Body of pancreas (tissue), 4 donors: ENCODE measurements around the gene SLCO3A1.

Experiments
- CTCF ChIP-seq, 7 experiments: fragments of 450-650 bp in 4 of 7; fragments of 200-600 bp in 3 of 7; sonication (generic) in 3 of 7; IDR thresholded peaks; one replicate each; pipeline ENCODE4 v1.5.1; 2016 to 2019; ENCODE audit warnings: antibody characterized with exemption in 7 of 7
- POLR2A ChIP-seq, 3 donors: fragments of 450-650 bp; IDR thresholded peaks; one replicate each; pipeline ENCODE4 v1.6.1; 2016; ENCODE audit warnings: antibody characterized with exemption in 3 of 3, mild to moderate bottlenecking in 2 of 3

- TF ChIP-seq CTCF (IDR thresholded peaks at IDR 0.05), result no peak
- TF ChIP-seq POLR2A (IDR thresholded peaks at IDR 0.05), result no peak
Measured at GRCh38 chr15:91844928-91845327, 8.6 kb upstream of the SLCO3A1 start.
